GM18526 (cell line): ENCODE measurements around the gene FCN1.

Experiments
- POLR2A ChIP-seq: IDR thresholded peaks from 3 replicates; pipeline ENCODE4 v1.6.1; 2011; ENCODE audit not compliant: insufficient read length; ENCODE audit errors: extremely low read depth

FCN1 gene

GRCh38 chr9:134869554-134870300 is 48.0 kb downstream of the FCN1 start:
- TF ChIP-seq POLR2A: no peak

DNA sequence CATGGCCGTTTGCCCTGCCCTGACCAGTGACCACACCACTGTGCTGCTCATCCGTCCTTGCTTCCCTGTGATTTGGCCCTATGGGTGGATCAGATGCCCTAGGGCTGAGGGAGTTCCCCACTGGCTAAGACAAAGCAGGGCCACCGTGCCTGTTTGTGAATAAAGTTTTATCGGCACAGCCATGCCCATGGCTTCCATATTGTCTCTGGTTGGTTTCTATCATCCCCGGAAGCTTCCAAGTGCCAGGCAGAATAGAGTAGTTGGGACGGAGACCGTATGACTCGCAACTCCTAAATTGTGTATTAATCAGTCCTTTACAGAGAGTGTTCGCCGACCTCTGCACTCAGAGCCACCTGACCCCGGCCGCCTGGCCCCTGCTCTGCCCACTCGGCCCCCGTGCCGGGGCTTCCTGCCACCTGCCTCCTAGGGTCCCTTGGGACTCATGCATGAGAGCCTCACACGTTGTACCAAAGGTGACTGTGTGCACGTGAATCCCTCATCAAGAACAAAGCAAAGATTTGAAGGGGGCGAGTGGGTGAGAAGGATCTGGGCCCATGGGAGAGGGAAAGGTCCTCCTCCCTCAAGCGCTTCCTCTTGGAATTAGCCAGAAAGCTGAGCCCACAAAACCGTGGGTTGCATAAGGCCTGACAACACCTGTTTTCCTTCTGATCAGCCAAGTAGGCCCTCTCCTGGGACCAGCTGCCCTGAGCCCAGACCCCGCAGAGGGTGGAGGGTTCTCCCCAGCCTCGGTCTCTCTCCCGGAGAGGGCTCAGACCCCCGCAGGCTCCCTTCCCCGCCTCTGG is 48.8 kb downstream of the FCN1 start:
- TF ChIP-seq POLR2A: no peak

DNA sequence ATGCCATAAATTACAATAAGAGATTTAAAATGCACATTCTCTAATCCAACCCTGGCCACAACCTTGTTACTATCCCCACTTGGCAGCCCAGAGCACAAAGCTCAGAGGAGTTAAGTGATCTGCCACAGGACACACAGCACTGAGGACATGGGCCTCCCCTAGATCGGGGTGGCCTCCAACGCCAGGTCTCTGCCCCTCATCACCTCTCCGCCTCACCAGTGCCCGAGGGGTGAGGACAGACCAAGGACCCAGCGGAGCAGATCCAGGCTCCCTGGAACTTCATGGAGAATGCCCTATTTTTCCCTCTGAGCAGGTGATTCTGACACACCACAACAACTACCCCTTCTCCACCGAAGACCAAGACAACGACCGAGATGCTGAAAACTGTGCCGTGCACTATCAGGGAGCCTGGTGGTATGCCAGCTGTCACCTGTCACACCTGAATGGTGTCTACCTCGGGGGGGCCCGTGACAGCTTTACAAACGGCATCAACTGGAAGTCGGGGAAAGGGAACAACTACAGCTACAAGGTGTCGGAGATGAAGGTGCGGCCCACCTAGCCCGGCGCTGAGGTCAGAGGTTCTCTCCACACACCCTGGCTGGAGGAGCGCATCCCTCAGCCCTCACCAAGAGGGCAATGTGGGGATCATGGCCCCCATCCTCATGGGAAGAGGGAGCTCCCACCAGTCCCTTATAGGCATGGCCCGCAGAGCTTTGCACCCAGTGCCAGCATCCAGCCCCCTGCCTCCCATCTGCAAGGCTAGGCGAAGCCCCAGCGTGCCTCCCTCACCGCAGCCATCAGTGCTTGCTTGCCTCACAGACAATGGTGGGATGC is 49.6 kb downstream of the FCN1 start:
- TF ChIP-seq POLR2A: no peak

DNA sequence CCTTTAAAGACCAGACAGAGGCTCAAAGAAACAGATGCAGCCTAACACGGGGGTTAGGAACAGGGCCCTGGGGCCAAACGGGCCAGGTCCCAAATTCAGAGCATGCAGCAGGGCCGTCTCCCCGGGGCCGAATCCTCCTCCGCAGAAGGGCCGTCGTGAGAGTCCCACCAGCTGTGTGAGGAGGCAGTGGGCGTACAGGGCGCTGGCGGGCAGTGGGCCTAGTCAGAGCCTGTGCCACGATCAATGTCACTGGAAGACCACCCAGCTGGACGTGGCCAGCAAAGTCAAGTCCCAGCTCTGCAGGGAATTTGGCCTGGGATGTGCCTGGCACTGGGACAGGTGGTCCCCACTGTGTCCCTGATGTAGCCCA is 52.9 kb downstream of the FCN1 start:
- TF ChIP-seq POLR2A: no peak

DNA sequence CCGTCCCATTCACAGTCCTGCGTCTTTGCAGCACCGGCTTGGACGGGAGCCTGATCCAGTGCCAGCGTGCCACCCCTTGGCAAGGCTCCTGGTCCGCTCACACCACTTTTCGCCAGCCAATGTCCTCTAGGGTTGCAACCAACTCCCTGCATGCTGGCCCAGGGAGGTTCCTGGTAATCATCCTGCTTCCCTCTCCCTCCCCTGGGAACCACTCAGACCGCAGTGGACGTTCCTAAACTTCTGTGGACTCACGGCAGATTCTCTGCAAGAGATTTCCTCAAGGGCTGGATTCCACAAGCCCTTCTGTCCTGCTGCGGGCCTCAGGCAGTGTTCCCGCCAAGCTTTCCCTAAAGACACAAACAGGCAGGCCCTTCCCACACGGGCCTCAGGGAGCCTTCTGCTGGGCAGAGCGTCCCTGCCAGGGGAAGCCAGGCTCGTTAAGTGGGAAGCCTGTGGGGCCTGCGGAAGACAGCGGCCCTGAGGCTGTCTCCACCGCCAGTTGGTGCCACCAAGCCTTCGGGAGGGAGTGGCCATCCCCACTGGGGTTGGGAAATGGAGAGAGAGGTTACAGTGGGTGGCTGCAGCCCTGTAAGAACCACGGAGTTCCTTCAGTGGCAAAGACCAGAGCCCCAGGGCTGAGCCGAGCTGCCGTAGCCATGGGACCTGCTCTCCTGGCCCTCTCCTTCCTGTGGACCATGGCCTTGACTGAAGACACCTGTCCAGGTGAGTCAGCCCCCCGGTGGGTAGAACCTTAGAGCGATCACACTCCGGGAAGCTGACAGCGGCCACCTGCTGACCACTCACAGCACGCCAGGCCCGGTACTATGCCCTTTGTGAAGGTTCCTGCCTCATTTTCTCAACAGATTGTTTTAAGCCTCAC is 53.5 kb downstream of the FCN1 start:
- no peak for TF ChIP-seq POLR2A

DNA sequence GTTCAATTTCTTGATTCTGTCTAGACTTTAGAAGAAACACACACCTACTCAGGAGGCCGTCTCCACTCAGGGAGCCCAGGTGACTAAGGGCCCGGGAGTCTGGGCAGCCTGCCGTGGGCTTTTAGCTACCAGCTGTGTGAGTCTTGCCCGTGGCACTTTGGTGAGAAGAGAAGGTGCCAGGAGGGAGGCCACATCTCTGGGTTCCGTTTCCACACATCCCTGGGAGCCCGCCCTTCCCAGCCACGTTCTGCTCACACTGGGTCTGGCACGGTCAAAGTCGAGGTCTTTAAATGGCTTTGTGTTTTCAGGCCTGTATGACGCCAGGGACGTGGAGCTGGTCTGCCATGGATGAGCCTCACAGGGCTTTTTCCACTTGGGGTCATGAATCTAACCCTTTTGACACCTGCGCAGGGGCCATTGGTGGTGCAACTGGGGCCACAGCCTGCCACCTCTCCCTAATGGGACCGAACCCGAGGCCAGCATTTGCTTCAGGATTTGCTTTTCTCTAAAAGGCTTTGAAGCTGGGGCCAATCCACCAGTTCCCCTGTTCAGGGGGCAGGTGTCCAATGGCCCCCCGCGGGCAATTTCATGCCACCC is 54.3 kb downstream of the FCN1 start:
- no peak for TF ChIP-seq POLR2A

- TF ChIP-seq POLR2A: no peak
These were observed 55.9 kb downstream of the FCN1 start for GRCh38 chr9:134861595-134862334.

DNA sequence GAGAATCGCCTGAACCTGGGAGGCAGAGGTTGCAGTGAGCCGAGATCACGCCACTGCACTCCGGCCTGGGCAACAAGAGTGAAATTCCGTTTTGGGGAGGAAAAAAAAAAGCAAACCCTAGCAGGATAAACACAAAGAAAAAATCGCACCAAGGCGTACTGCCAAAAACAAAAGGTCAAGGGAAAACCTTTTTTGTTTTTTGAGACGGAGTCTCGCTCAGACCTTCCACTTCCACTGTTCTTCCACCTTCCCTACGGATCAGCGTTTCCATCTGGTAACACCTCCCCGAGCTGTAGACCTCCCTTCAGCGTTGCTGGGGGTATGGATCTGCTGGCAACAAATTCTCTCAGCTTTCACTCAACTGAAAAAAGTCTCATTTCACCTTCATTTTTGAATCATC is 57.2 kb downstream of the FCN1 start:
- TF ChIP-seq POLR2A: no peak

DNA sequence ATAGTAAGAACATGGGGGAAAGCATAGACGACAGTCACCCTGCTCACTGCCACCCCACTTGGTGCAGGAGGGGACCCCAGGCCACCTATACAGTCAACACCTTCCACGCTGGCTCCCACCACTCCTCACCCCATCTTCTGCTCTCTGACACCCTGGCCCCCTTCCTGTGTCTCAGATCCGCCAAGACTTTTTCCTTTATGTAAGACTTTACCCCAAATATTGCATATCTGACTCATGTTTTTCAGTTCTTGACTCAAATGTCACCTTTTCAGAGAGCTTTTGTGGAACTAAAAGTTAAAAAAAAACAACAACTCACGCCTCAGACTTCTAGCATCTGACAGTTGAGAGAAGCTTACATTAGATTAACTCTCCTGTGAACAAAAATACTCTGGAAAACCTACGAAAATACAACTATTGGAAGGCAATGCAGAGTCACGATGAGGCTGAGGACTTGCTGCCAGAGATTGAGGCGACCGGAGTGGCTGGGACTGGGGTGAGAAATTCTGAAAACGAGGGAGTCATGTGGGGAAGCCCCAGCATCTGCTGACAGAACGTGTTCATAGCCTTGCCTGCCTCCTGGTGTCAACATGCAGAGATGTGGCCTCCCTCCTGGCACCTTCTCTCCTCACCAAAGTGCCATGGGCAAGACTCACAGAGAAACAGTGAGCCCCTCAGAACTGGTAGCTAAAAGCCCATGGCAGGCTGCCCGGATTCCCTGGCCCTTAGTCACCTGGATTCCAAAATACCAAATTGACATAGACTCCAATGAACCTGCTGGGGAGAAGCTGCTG is 59.5 kb downstream of the FCN1 start:
- TF ChIP-seq POLR2A: peak; percentile 1

GRCh38 chr9:134855900-134856377 is 61.8 kb downstream of the FCN1 start:
- no peak for TF ChIP-seq POLR2A
